Activated gamma-delta T cell treated with Interleukin-2 at 50 U/mL for 16 hours (primary cell): Measurements from ENCODE around the gene LRRC63.
"Not testable (repeated sequence)": the region's sequence is repeated elsewhere in the genome, so short reads cannot be mapped to it uniquely, and the experiment has no call there.

ENCODE experiments used
- DNase-seq: peaks from one replicate; pipeline ENCODE4 v3.0.0-alpha.2; 2020

LRRC63 gene

DNA sequence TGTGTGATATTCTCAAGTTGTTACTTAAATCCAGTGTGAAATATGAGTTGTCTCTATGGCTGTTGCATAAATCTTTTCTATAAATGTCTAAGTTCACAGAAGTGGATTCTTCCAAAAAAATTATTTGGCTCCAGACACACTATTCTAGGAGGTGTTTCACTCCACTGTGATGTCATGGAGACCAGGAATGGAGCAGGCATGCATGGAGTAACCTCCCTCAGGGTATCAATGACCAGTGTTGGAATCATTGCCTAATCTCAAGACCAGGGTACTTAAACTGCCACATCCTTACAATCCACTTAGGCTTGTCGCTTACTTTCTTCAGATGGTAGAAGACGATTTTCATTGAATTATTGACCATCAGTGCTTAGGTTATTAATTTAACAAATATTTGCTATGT, 55.4 kb downstream of the LRRC63 start:
- DNase-seq = no peak

DNA sequence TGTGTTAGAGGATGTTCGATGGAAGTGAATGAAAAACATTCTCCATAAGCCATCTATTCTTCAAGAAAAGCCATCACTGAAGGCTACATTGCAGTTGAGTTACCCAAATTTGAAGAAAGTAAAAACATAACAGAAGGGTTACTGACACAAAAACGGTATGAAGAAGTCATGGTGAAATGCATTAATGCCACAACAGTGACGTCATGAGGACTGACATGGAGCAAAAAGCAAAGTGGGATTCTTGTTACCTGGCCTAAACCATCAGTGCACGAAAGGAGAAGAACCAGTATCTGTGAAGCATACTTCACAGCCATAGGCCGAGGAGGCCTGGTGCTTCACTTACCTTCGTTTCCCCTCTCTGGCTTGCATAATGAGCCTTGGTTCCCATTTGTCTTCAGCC, 58.7 kb downstream of the LRRC63 start:
- DNase-seq = no peak

DNA sequence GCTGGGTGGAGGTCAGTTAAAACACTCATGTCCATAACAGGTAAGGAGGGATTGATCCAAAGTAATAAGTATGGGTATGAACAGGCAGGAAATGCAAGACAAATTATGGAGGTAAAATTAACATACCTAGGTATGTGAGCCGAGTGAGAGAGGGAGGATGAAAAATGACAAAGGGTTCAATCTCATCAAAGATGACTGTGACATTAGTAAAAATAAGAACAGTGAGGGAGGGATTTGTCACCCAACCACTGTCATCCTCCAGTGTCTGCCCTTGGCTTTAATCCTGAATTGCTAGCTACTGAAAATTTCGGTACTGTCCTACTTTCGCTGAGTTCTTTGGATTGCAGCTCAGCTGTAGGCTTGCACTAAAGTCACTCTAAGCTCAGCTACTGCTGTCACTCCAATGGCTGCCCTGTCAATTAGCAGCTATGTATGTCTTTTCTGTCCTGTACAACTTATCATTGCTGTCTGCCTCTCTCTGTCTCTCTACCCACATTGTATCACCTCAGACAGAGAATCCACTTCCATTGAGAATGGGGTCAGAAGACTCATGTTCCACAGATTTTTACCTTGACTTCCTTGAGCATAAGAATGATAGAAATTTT, 62.5 kb downstream of the LRRC63 start:
- no peak for DNase-seq

DNA sequence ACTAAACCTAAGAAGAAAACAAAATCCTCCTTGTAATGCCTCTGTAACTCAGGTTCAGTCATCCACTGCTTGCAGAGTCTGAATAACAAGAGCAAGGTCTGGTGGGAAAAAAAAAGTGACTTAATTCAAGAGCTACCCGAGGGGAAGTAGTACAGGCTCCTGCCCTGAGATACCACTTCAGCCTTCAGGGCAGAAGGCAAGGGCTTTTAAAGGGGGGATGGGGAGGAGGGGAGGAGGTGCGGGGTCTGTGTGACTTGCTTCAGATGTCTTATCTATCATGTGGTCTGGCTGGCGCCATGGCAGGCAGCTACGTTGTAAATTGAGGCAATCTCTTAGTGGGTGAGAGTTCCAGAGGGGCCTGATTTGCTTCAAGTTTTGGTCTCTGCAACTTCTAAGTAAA, 66.7 kb downstream of the LRRC63 start:
- DNase-seq = no peak

DNA sequence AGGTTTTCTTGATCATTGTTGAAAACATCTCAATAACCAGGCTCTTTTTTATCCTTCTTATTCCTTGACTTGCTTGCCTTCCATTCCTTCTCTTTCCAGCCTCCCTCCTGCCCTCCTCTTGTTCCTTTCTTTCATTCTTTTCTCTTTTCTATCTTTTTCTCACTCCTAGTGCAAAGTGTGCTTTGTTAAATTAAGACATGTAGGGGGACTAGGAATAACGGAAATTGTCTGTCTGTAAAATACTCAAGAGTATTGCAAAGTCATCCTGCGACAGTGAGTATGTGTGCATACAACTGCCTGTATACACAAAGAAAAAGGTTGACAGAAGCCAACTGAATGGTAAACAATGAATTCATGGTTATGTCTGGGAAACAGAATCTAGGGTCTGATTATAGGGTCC, 70.1 kb downstream of the LRRC63 start:
- DNase-seq = no peak

DNA sequence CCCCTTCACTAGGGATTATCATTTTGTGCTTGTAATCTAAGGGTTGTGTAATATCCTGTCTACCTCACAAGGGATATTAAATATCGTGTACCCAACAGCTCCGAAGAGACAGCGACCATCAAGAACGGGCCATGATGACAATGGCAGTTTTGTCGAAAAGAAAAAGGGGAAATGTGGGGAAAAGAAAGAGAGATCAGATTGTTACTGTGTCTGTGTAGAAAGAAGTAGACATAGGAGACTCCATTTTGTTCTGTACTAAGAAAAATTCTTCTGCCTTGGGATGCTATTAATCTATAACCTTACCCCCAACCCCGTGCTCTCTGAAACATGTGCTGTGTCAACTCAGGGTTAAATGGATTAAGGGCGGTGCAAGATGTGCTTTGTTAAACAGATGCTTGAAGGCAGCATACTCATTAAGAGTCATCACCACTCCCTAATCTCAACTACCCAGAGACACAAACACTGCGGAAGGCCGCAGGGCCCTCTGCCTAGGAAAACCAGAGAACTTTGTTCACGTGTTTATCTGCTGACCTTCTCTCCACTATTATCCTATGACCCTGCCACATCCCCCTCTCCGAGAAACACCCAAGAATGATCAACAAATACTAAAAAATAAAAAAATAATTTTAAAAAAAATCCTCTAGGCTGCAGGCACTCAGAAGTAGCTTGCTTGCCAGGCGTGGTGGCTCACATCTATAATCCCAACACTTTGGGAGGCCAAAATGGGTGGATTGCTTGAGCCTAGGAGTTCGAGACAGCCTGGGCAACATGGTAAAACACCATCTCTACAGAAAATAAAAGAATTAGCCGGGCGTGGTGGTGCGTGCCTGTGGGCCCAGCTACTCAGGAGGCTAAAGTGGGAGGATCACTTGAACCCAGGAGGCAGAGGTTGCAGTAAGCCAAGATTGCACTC, 72.4 kb downstream of the LRRC63 start:
- DNase-seq = not testable (repeated sequence)

DNA sequence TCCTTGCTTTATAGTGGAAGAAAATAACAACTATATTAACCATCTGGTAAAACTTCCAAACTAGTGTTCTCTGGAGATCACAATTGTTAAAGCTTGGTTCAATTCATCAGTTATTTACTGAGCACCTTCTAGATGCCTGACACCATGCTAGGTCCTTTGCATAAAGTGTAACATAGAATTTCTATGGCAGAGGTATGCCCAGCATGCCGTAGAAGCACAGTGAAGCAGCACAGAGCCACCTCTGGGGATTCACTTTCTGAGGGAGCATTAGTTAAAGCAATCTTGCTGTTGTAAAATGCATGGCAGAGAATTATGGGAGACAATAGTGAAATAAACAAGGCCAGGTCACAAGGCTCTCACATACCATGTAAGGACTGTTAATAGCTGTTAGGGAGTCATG, 75.2 kb downstream of the LRRC63 start:
- no peak for DNase-seq

DNA sequence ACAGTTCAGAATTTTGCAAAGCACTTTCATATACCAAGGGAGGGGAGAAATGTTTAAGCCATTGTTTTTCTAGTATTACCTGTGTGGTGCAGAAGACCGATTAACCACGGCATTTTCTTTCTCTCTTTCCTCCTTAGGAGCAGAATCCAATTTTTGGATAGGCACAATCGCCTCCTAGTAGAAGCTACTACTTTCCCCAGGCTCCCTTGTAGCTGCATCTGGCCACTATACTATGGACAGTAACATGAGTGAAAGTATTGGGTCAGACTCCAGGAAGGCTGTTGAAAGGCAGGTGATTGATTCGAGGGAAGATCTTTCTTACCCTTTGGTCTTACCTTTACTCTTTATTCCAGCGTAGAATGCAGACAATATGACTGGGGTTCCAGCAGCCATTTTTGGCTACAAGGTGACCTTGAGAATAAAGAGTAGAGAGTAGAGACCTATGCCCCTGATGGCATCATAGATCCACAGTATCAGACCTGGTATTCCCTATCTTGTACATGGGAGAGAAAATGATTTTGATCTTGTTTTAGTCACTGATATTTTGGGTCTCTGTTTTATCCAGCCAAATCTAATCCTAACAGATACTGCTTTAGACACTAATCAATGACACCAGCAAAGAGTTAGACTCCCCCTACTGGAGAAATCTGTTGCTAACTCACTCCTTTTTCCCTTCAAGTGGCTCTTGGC, 77.0 kb downstream of the LRRC63 start:
- no peak for DNase-seq

DNA sequence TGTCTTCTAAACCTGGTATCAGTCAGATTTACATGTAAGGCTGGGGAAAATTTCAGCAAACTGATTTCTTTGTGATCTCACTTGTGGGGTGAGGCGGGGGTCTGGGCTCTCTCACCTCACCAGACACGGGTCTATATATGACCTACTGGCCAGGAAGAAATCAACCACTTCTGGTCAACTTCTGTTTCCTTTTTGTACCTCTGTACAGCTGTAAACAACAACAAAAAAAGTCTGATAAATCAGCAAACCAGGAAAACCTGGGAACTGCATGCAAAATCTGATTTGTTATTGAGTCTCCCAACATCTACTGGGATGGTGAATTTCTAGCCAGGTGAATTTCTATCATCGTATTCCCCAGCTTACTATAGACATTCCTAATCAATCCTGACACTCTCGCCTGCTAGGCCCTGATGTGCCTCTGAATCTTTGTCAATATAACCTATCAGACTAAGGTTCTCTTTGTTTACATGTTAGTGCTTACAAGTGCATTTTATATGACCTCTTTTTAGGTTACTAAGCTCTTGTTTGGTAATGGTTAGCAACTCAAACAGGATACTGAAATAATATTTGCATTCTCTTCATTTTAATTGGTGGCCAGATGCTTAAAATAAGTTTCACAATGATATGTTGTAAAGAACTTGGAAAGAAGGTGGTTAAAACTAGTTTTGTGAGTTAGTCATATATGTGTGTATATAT, 77.7 kb downstream of the LRRC63 start:
- no peak for DNase-seq

DNA sequence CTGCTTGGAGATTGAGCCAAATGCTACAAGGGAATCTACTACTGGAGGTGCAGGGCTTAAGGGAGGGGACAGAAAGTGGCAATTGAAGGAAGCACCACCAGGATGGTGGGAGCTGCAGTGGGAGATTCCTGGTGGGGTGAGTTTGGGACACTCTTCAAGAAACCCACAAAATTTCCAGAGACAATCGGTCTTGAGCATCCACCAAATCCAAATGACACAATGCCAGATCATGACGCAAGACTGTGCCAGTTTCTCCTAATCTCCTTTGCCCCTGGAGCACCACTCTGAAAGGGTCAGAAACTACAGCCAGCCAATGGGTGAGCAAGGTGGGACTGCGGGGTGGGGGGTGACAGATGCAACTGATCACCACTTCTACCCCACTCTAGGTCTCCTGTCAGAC, 78.7 kb downstream of the LRRC63 start:
- DNase-seq = no peak

DNA sequence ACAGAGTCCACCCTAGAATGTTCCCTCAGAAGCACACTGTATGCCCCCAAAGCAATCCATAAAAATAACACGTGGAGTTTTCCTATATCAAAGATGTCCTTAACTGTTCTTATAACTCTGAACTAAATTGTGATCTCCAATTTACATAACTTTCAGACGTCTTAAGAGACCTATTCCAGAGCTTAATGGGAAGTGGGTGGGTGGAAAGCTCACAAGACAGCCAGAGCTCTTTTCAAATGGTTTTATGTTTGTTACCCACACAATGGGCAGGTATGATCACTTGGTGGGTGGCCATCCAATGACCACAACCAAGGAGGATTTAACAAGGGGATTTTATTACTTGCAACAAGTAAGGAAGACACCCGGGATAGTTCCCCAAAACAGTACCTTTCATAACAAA, 81.7 kb downstream of the LRRC63 start:
- DNase-seq = no peak

DNA sequence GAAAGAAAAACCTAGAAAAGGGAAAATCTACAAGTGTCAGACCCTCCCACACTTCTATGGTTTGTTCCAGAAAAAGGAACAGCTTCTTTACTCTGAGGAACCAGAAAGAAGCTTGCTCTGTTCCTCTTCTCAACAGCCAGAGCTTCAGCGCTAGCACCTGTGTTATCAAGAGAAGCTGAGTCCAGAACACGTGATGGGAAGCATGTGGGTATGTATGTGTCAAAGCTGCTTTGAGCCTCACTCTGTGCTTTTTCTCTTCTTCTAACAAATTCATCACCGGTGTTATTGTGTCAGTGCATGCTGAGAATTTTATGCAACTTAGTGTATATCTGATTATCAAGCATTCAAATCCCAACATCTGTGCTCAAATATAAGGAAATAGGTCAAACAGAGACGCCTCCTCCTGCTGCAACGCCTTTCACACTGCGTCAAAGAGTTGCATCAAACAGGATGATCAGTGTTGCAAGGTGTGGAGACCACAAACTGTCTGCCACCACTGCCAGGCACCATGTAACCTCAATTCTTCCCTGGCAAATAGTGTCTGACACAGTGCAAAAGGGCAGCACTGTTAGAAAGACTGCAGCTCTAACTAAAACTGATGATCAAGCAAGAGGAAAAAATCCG, 83.9 kb downstream of the LRRC63 start:
- peak; percentile 72 for DNase-seq

DNA sequence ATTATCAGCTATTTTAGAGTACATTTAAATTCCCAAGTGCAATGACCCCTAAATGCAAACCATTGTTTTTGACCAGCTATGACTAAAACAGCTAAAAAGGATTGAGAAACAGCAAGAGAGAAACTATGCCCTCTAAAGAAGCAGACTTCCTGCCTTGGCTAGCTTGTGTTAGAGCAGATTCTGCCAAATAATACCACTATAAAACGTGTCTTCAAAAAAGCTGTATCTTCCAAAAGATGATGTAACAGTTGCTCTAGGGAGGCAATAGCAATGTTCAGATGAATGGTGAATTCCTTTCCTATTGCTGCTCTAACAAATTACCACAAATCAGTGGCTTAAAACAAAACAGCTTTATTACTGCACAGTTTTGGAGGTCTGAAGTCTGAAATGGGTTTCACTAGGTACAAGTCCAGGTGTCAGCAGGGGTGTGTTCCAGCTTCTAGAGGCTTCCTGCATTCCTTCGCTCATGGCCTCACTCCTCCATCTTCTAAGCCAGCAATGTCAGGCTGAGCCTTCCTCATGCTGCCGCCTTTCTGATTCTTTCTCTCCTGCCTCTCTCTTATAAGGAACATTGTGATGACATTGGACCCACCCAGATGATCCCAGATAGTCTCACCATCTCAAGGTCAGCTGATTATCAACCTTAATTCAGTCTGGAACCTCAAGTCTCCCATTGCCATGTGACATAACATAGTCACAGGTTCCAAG, 84.5 kb downstream of the LRRC63 start:
- no peak for DNase-seq

DNA sequence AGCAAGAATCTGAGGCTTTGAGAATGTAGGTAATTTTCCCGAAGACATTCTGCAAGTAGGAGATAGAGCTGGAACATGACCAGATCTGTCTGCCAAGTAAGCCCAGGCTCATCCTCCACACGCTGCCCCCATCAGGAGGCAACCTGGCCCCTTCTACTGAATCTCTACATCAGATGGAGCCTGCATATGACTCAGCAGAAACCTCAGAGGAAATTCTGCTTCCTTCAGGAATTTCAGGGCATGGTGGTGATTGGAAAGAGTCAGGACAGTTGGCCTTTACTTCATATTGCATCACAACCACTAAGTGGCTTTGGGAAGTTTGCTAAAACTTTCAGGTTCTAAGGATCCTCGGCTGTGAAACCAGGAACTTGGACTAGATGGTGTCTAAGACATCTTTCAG, 85.2 kb downstream of the LRRC63 start:
- no peak for DNase-seq

DNA sequence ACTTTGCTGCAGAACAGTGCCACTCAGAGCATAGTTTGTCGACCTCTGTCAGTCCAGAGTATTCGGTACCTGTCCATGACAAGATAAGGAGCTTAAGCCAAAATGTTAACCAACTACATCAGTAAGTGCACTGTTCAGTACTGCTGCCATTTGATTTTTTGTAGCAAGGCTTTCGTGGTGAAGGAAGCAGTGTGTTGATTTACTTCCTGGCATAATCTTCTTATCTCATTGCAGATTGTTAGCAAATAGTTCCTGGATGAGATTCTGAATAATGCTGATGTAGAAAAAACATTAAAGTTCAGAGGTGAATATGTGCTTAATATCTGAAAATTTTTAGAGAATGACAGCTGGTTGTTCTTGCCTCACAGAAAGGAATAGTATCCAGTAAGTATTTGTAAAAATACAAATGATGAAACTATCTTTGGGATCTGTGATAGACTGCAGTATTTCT, 85.7 kb downstream of the LRRC63 start:
- no peak for DNase-seq

DNA sequence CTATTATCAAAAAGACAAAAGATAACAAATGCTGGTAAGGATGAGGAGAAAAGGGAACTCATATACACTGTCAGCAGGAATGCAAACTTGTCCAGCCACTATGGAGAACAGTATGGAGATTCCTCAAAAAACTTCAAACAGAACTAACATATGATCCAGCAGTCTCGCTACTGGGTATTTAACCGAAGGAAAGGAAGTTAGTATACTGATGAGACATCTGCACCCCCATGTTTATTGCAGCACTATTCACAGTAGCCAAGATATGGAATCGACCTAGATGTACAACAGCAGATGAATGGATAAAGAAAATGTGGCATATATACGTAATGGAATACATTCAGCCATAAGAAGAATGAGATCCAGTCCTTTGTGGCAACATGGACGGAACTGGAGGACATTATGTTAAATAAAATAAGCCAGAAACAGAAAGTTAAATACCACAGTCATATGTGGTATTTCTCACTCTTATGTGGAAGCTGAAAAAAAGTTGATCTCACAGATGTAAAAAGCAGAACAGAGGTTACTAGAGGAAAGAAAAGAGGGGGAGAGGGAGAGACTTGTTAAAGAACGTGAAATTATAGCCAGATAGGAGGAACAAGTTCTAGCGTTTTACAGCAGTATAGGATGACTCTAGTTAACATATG, 92.1 kb downstream of the LRRC63 start:
- DNase-seq = no peak

DNA sequence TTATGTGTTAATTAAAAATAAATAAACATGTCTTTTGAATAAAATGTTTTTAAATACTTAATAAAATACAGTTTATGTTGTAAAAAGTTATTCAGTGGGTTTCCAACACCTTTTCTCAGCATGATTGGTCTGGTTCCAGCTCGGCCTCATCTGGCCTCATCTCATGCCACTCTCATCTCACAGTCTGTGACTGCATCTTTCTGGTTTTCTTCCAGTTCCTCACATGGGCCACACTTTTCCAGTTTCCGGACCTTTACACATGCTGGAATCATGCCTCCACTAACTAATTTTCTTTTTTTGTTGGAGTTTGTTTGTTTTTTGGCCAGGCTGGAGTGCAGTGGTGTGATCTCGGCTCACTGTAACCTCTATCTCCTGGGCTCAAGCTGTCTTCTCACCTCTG, 92.8 kb downstream of the LRRC63 start:
- DNase-seq = no peak

DNA sequence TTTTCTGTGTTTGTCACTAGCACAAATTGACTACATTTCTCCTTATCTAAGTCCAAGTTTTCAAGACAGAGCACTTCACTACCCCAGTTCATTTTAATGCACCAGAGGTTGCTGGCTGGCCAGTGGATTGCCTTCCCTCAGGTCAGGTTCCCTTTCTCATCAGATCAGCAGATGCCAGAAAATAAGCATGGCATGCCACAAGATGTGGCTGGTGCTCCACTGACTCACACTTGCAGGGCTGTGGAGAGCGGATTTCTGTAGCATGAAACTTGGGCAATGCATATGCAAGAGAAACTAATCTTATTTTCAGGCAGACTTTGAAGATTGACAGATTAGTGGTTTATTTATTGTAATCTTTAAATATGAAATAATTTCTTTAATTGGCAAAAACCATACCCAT, 95.8 kb downstream of the LRRC63 start:
- DNase-seq = no peak

DNA sequence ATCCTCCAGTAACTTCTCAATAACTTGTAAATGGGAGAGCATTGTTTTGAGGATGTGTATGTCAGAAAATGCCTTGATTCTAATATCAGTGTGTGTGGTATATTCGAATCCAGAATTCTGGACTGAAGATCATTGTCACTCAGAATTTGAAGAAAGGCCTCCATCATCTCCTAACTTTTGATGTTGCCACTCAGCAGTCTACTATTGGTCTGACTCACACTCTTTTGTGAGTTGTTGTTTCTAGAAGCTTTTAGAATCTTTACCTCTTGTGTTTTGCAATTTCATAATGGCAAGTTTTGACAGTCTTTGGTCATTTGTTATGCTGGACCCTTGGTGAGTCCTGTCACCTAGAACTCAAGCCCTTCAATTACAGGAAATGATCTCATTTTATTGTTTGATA, 98.3 kb downstream of the LRRC63 start:
- no peak for DNase-seq

DNA sequence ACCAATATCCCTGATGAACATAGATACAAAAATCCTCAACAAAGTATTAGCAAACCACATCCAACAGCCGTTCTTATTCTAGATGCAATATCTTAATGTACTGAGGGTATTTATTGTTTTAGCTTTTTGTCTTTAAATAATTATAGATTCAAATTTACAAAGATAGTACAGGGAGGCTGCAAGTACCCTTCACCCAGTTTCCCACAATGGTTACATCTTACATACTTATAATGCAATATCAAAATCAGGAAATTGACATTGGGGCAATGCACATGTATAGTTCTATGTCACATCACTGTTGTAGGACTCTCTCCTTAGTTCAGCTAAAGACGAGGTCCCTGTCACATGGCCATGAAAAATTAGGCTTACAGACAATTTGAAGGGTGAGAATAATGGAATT, 99.5 kb downstream of the LRRC63 start:
- no peak for DNase-seq

DNA sequence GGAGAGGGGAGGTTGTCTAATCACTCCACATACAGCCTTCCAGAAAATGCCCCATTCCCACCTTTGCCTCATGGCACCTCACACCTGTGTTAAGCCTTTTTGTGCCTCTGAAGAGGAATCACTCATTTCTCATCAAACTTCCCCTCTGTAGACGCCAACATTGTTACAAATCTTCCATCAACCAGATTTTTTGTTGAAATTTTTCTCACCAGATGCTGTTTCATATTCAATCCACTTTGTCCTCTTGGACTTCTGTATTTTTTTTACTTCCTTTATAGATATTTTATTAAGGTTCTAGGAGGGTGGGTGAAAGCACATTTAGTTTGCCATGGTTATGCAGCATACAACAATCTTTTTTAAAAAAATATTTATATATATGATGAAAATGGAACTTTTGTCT, 101.3 kb downstream of the LRRC63 start:
- DNase-seq = no peak
